DND-41 (cell line): ENCODE measurements around the gene G6PC2.

Source experiments
- CTCF ChIP-seq: IDR thresholded peaks from 2 replicates; pipeline ENCODE4 v1.5.1; 2012; ENCODE audit warnings: borderline replicate concordance, low read length, moderate library complexity, mild to moderate bottlenecking; ENCODE audit not compliant: poor library complexity, severe bottlenecking; ENCODE audit errors: extremely low read depth
- EZH2 ChIP-seq: IDR thresholded peaks from 3 replicates; pipeline ENCODE4 v1.6.1; 2012; ENCODE audit warnings: borderline replicate concordance, low read depth, mild to moderate bottlenecking, moderate library complexity, low read length, inconsistent platforms; ENCODE audit not compliant: severe bottlenecking

GRCh38 chr2:168926621-168927386, 25.7 kb downstream of the G6PC2 start:
- TF ChIP-seq CTCF (no peak), EZH2 (no peak)
